Measurements from ENCODE around the gene GSTT2.

The GSTT2 gene

GRCh38 chr22:24006207-24006913, 26.4 kb downstream of the GSTT2 start:
- Histone ChIP-seq H3K4me1 (ENCODE audit: insufficient read depth, poor library complexity, severe bottlenecking) (no peaks in the 10 kb centered on the region), H3K27me3 (ENCODE audit: insufficient read depth, poor library complexity, severe bottlenecking) (no peaks in the 10 kb centered on the region), H3K27ac (ENCODE audit: poor library complexity, severe bottlenecking) (no peak overlapping the region), H3K36me3 (ENCODE audit: low read depth) (no peaks in the 10 kb centered on the region), H3K4me3 (ENCODE audit: severe bottlenecking) (no peak overlapping the region), H3K9me3 (ENCODE audit: severe bottlenecking) (no peaks in the 10 kb centered on the region)
- DNase-seq (ENCODE audit: low spot score): no peak
- ATAC-seq (ENCODE audit: low read depth): no peak
- TF ChIP-seq CTCF (IDR thresholded peaks at IDR 0.05; ENCODE audit: poor library complexity, severe bottlenecking): no peak

GRCh38 chr22:24006914-24007214, 26.9 kb downstream of the GSTT2 start:
- TF ChIP-seq CTCF (IDR thresholded peaks at IDR 0.05; ENCODE audit: poor library complexity, severe bottlenecking): no peak
- Histone ChIP-seq H3K9me3 (ENCODE audit: severe bottlenecking) (no peaks in the 10 kb centered on the region), H3K4me3 (ENCODE audit: severe bottlenecking) (no peak overlapping the region), H3K27me3 (ENCODE audit: insufficient read depth, poor library complexity, severe bottlenecking) (no peaks in the 10 kb centered on the region), H3K4me1 (ENCODE audit: insufficient read depth, poor library complexity, severe bottlenecking) (no peaks in the 10 kb centered on the region), H3K27ac (ENCODE audit: poor library complexity, severe bottlenecking) (no peak overlapping the region), H3K36me3 (ENCODE audit: low read depth) (no peaks in the 10 kb centered on the region)
- ATAC-seq (ENCODE audit: low read depth): no peak
- DNase-seq (ENCODE audit: low spot score): no peak

- Histone ChIP-seq H3K27me3 (ENCODE audit: insufficient read depth, poor library complexity, severe bottlenecking) (no peaks in the 10 kb centered on the region), H3K36me3 (ENCODE audit: low read depth) (no peaks in the 10 kb centered on the region), H3K4me1 (ENCODE audit: insufficient read depth, poor library complexity, severe bottlenecking) (no peaks in the 10 kb centered on the region), H3K9me3 (ENCODE audit: severe bottlenecking) (no peaks in the 10 kb centered on the region), H3K4me3 (ENCODE audit: severe bottlenecking) (no peak overlapping the region), H3K27ac (ENCODE audit: poor library complexity, severe bottlenecking) (no peak overlapping the region)
- no peak for DNase-seq (ENCODE audit: low spot score)
- no peak for ATAC-seq (ENCODE audit: low read depth)
- TF ChIP-seq CTCF (IDR thresholded peaks at IDR 0.05; ENCODE audit: poor library complexity, severe bottlenecking): no peak
These were observed 27.5 kb downstream of the GSTT2 start for GRCh38 chr22:24007253-24008021.

- no peak for ATAC-seq (ENCODE audit: low read depth)
- no peak for DNase-seq (ENCODE audit: low spot score)
- Histone ChIP-seq H3K9me3 (ENCODE audit: severe bottlenecking) (no peaks in the 10 kb centered on the region), H3K4me1 (ENCODE audit: insufficient read depth, poor library complexity, severe bottlenecking) (no peaks in the 10 kb centered on the region), H3K27me3 (ENCODE audit: insufficient read depth, poor library complexity, severe bottlenecking) (no peaks in the 10 kb centered on the region), H3K27ac (ENCODE audit: poor library complexity, severe bottlenecking) (no peak overlapping the region), H3K4me3 (ENCODE audit: severe bottlenecking) (no peak overlapping the region), H3K36me3 (ENCODE audit: low read depth) (no peaks in the 10 kb centered on the region)
- no peak for TF ChIP-seq CTCF (IDR thresholded peaks at IDR 0.05; ENCODE audit: poor library complexity, severe bottlenecking)
These were observed 28.0 kb downstream of the GSTT2 start for GRCh38 chr22:24008022-24008283.

All from RWPE2 (cell line).